ENCODE results near the gene RPL32. TPM values are rescaled to one million over a fixed set of nuclear protein-coding genes. Genes with fewer than 3 reads are reported as not detected.

RPL32 gene
- total RNA-seq, 4 donors from 2014 or later, result 510 to 893 (median 747) TPM

DNA sequence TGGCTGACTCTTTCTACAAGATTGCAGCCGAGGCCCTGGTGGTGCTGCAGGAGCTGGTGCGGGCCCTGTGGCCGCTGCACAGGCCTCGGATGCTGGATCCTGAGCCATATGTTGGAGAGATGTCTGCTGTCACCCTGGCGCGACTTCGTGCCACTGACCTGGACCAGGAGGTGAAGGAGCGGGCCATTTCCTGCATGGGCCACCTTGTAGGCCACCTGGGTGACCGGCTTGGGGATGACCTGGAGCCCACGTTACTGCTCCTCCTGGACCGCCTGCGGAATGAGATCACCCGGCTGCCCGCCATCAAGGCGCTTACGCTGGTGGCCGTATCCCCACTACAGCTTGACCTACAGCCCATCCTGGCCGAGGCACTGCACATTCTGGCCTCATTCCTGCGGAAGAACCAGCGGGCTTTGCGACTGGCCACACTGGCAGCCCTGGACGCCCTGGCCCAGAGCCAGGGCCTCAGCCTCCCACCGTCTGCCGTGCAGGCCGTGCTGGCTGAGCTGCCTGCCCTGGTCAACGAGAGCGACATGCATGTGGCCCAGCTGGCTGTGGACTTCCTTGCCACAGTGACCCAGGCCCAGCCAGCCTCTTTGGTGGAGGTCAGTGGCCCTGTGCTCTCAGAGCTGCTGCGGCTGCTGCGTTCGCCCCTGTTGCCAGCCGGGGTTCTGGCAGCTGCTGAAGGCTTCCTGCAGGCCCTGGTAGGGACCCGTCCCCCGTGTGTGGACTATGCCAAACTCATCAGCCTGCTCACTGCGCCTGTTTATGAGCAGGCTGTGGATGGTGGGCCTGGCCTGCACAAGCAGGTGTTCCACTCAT, 24.6 kb downstream of the RPL32 start:
- H3K9me3 ChIP-seq, result no peaks in the 10 kb centered on the region
- no peak overlapping the region for H3K4me3 ChIP-seq
- peaks cover 0 to 86% (median 0%) of the 10 kb centered on the region in 3 donors for H3K36me3 ChIP-seq
- no peak for DNase-seq (ENCODE audit: low spot score in 2 of 2)
- H3K4me1 ChIP-seq, result no peaks in the 10 kb centered on the region
- no peak overlapping the region for H3K27ac ChIP-seq
- WGBS, 2 donors, result 88 to 92% methylated on average over 11 to 18 of the region's 34 CpGs
- no peaks in the 10 kb centered on the region for H3K27me3 ChIP-seq
- TF ChIP-seq POLR2A (IDR thresholded peaks at IDR 0.05), result no peak
- TF ChIP-seq, protein P1, sequence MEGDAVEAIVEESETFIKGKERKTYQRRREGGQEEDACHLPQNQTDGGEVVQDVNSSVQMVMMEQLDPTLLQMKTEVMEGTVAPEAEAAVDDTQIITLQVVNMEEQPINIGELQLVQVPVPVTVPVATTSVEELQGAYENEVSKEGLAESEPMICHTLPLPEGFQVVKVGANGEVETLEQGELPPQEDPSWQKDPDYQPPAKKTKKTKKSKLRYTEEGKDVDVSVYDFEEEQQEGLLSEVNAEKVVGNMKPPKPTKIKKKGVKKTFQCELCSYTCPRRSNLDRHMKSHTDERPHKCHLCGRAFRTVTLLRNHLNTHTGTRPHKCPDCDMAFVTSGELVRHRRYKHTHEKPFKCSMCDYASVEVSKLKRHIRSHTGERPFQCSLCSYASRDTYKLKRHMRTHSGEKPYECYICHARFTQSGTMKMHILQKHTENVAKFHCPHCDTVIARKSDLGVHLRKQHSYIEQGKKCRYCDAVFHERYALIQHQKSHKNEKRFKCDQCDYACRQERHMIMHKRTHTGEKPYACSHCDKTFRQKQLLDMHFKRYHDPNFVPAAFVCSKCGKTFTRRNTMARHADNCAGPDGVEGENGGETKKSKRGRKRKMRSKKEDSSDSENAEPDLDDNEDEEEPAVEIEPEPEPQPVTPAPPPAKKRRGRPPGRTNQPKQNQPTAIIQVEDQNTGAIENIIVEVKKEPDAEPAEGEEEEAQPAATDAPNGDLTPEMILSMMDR (IDR thresholded peaks at IDR 0.05), result no peak
- no peak for TF ChIP-seq EP300 (IDR thresholded peaks at IDR 0.05)

DNA sequence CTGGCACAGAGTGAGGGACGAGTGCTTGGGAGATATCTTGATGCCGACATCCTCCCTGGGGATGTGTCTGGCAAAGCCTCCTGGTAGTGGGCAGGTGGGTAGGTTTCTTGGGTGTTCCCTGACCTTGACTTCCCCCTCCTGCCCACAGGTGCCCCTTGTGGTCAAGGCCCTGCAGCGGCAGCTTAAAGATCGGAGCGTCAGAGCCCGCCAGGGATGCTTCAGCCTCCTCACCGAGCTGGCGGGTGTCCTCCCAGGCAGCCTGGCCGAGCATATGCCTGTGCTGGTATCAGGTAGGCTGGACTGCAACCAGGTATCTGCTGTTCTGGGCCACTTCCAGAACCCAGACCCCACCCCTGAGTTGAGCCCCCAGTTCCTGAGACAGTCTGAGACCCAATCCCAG, 25.6 kb downstream of the RPL32 start:
- no peaks in the 10 kb centered on the region for H3K9me3 ChIP-seq
- no peak overlapping the region for H3K4me3 ChIP-seq
- no peak for DNase-seq (ENCODE audit: low spot score in 2 of 2)
- H3K4me1 ChIP-seq, result peaks cover 0 to 5% (median 2%) of the 10 kb centered on the region in 4 donors
- whole genome bisulfite sequencing, 2 donors, result 88 to 89% methylated on average over 9 of the region's 9 CpGs
- no peak overlapping the region for H3K27ac ChIP-seq
- TF ChIP-seq, protein P1 (IDR thresholded peaks at IDR 0.05), result no peak
- TF ChIP-seq POLR2A (IDR thresholded peaks at IDR 0.05), result no peak
- no peak for TF ChIP-seq EP300 (IDR thresholded peaks at IDR 0.05)
- H3K27me3 ChIP-seq, result no peaks in the 10 kb centered on the region
- H3K36me3 ChIP-seq, result peaks cover 0 to 78% (median 0%) of the 10 kb centered on the region in 3 donors

DNA sequence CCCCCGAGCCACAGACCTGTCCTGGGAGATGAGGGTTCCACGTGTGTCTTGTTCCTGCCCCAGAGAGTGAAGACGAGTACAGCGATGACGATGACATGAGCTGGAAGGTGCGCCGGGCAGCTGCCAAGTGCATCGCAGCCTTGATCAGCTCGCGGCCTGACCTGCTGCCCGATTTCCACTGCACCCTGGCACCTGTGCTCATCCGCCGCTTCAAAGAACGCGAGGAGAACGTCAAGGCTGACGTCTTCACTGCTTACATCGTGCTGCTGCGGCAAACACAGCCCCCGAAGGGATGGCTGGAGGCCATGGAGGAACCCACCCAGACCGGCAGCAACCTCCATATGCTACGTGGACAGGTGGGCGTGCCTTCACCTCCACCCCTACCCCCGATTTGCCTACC, 26.3 kb downstream of the RPL32 start:
- TF ChIP-seq, protein P1 (IDR thresholded peaks at IDR 0.05), result no peak
- TF ChIP-seq POLR2A (IDR thresholded peaks at IDR 0.05), result no peak
- no peak for TF ChIP-seq EP300 (IDR thresholded peaks at IDR 0.05)
- peaks cover 0 to 71% (median 0%) of the 10 kb centered on the region in 3 donors for H3K36me3 ChIP-seq

DNA sequence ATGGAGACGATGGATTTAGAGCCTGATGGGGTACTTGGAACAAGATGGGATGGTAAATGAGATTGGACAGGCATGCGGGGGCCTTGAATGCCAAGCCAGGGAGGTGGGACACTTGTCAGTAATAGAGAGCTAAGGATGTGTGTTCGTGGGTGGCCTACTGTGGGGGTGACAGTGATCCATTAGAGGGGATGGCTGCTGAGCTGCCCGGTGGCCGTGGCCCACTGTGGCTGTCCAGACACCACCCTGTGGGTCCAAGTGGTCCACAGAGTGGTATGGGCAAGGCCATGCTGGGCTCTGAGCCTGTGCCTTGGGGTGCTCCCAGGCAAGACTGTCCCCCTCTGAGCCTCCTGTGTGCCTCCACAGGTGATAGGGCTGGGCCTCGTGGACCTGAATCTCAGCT, 27.4 kb downstream of the RPL32 start:
- H3K4me1 ChIP-seq, result peaks cover 0 to 18% (median 3%) of the 10 kb centered on the region in 4 donors
- H3K27ac ChIP-seq, result no peak overlapping the region
- H3K9me3 ChIP-seq, result no peaks in the 10 kb centered on the region
- no peak for DNase-seq (ENCODE audit: low spot score in 2 of 2)
- 92 to 97% methylated on average over 3 to 5 of the region's 6 CpGs for WGBS, 2 donors
- H3K4me3 ChIP-seq, result no peak overlapping the region
- H3K27me3 ChIP-seq, result no peaks in the 10 kb centered on the region
- H3K36me3 ChIP-seq, result peaks cover 0 to 61% (median 0%) of the 10 kb centered on the region in 3 donors
- no peak for TF ChIP-seq POLR2A (IDR thresholded peaks at IDR 0.05)
- TF ChIP-seq, protein P1 (IDR thresholded peaks at IDR 0.05), result no peak
- no peak for TF ChIP-seq EP300 (IDR thresholded peaks at IDR 0.05)

More for the DNA sequence above, 26.3 kb downstream of the RPL32 start:
- no peak for DNase-seq (ENCODE audit: low spot score in 2 of 2)
- Histone ChIP-seq H3K27ac (no peak overlapping the region), H3K9me3 (no peaks in the 10 kb centered on the region), H3K4me3 (no peak overlapping the region), H3K4me1 (peaks cover 0 to 9% (median 3%) of the 10 kb centered on the region in 4 donors), H3K27me3 (no peaks in the 10 kb centered on the region)
- 91 to 95% methylated on average over 21 to 24 of the region's 24 CpGs for WGBS, 2 donors

DNA sequence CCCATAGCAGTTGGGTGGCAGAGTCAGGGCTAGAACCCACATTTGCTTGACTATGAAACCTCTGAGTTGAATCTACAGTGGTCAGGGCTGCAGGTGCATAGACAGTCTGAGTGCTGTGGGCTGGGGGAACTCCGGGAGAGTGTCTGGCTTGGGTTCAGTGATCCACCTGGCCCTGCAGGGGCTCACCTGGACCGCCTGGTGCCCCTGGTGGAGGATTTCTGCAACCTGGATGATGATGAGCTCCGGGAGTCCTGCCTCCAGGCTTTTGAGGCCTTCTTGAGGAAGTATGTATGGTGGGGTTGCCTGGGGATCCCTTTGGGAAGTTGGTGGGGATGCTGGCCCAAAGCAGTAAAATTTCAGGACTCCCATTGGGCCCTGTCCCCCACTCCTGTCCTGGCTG, 28.6 kb downstream of the RPL32 start:
- Histone ChIP-seq H3K27me3 (no peaks in the 10 kb centered on the region), H3K4me1 (peaks cover 0 to 18% (median 3%) of the 10 kb centered on the region in 4 donors), H3K36me3 (peaks cover 0 to 55% (median 0%) of the 10 kb centered on the region in 3 donors), H3K27ac (no peak overlapping the region), H3K4me3 (no peak overlapping the region), H3K9me3 (no peaks in the 10 kb centered on the region)
- DNase-seq (ENCODE audit: low spot score in 2 of 2), result no peak
- 87 to 90% methylated on average over 3 of the region's 3 CpGs for WGBS, 2 donors
- TF ChIP-seq, protein P1 (IDR thresholded peaks at IDR 0.05), result no peak
- TF ChIP-seq POLR2A (IDR thresholded peaks at IDR 0.05) (no peak), EP300 (IDR thresholded peaks at IDR 0.05) (no peak)
